Fibroblast of lung (primary cell): ENCODE measurements around the gene CSKMT.

Experiments
- EZH2 ChIP-seq: IDR thresholded peaks from 2 replicates; pipeline ENCODE4 v1.5.1; 2012; ENCODE audit warnings: low read length, control low read depth, mild to moderate bottlenecking; ENCODE audit errors: missing control alignments
- TF ChIP-seq, protein P1 (sequence below), 2 donors: IDR thresholded peaks in 1 of 2; conservative IDR thresholded peaks in 1 of 2; 1 replicate in 1 of 2; 2 replicates in 1 of 2; pipeline ENCODE4 v1.5.1; 2011 to 2012; ENCODE audit warnings: low read length in 2 of 2, control low read depth in 1 of 2, inconsistent platforms in 1 of 2, low read depth in 1 of 2, mild to moderate bottlenecking in 1 of 2

DNA sequence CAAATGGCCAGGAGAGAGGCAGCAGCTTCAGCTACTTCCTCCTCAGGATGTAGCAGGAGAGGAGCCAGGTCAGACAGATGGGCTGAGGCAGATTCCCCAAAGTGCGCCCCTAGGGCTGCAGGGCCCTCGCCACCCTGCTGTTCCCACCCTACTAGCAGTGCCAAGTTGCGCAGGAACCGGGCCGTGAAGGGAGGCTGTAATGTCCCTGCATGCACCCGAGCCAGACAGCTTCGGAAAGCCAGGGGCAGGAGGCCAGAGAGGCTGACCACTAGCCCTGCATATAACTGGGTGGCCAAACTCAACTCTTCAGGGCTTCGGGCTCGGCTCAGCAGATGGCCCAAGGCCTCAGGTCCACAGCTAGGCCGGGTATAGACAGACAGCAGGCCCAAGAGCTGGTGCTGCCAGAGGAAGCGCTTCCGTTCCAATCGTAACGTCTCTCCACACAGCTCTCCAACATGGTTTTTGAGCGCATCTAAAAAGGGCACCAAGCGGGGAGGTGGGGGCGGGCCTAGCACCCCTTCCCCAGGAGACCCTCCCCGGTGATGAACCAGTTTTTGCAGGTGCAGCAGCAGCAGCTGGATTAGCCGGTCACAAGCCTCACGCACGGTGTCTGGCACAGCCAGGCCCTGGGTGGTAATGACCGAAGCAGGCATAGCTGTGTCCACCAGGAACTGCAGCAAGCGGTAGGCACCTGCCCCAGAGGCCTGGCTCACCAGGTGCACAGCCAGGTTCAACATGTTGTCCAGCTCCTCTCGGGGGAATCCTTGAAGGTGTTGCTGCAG lies 16.7 kb upstream of the CSKMT start:
- TF ChIP-seq, protein P1, sequence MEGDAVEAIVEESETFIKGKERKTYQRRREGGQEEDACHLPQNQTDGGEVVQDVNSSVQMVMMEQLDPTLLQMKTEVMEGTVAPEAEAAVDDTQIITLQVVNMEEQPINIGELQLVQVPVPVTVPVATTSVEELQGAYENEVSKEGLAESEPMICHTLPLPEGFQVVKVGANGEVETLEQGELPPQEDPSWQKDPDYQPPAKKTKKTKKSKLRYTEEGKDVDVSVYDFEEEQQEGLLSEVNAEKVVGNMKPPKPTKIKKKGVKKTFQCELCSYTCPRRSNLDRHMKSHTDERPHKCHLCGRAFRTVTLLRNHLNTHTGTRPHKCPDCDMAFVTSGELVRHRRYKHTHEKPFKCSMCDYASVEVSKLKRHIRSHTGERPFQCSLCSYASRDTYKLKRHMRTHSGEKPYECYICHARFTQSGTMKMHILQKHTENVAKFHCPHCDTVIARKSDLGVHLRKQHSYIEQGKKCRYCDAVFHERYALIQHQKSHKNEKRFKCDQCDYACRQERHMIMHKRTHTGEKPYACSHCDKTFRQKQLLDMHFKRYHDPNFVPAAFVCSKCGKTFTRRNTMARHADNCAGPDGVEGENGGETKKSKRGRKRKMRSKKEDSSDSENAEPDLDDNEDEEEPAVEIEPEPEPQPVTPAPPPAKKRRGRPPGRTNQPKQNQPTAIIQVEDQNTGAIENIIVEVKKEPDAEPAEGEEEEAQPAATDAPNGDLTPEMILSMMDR (conservative IDR thresholded peaks at IDR 0.05 in 1 of 2, IDR thresholded peaks at IDR 0.05 in 1 of 2; ENCODE audit: low read depth in 1 of 2, low read length in 2 of 2) = no peak
- no peak for TF ChIP-seq EZH2
